ENCODE measurements around the gene RCOR1.

RCOR1 gene

GRCh38 chr14:102776761-102777710, 184.6 kb downstream of the RCOR1 start, which contains the start of gene TRAF3:
Gene TRAF3 (plus strand): TSS chr14:102777449. CDS start chr14:102870202, 92,753 bp downstream.
- DNase-seq (ENCODE audit: low read depth), result peak; percentile 81

- DNase-seq (ENCODE audit: low read depth), result no peak
Observed at GRCh38 chr14:102777711-102778337, 185.4 kb downstream of the RCOR1 start.

GRCh38 chr14:102778338-102779083, 186.1 kb downstream of the RCOR1 start:
- DNase-seq (ENCODE audit: low read depth), result no peak

GRCh38 chr14:102779084-102779462, 186.6 kb downstream of the RCOR1 start:
- no peak for DNase-seq (ENCODE audit: low read depth)

DNA sequence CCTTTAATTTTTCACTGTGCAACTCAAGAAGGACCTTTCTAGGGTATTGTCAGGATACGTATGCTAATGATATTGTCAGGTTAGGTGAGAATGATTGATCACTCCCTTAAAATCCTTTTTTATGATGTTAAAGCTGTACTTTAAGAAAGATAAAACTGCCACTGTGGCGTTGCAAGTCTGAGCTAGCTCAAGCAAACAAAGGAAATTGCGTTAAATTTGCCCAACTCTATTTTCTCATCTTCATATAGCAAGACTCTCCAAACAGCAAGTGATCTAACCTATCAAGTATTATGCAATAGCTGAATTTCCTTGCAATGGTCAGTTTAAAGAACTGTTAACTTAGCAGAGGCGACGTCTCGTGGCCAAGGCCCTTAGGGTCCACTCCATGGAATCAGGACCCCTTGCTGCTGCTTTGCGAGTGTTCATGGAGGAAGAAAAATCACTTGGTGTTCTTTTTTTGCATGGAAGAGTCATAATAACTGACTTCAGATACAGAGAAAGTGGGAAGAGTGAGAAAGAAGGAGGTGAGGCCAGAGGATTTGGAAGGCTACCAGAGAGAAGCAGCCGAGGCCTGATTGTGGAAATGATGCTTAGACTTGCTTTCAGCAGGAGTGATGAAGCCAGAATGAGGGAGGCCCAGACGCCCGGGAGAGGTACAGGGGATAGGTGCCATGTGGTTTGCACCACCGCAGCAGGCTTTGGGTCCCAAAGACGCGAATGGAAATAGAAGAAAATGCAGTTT, 187.3 kb downstream of the RCOR1 start:
- DNase-seq (ENCODE audit: low read depth), result no peak

Data from activated T-cell treated with anti-CD3 and anti-CD28 coated beads for 1 hour (primary cell).